GM06990 (cell line): ENCODE measurements around the gene NRM.

Source experiments
- DNase-seq: peaks from one replicate; pipeline ENCODE4 v3.0.0-alpha.2; 2011; ENCODE audit not compliant: insufficient read length; ENCODE audit errors: extremely low read depth
- H3K27me3 ChIP-seq: replicated peaks from 2 replicates; pipeline ENCODE4 v1.6.0; 2011; ENCODE audit warnings: low read length; ENCODE audit not compliant: control insufficient read depth, insufficient read depth
- H3K36me3 ChIP-seq: 2 replicates; pipeline ENCODE4 v1.5.1; 2011; ENCODE audit warnings: low read length; ENCODE audit not compliant: control insufficient read depth, insufficient read depth
- H3K4me3 ChIP-seq: replicated peaks from 2 replicates; pipeline ENCODE4 v1.5.1; 2011; ENCODE audit warnings: low read depth, mild to moderate bottlenecking, control low read depth, low read length
- TF ChIP-seq, protein P1 (sequence below): IDR thresholded peaks from 2 replicates; pipeline ENCODE4 v1.5.1; 2011; ENCODE audit warnings: low read length, control low read depth, mild to moderate bottlenecking, inconsistent platforms; ENCODE audit not compliant: insufficient read depth, poor library complexity, severe bottlenecking

NRM gene

DNA sequence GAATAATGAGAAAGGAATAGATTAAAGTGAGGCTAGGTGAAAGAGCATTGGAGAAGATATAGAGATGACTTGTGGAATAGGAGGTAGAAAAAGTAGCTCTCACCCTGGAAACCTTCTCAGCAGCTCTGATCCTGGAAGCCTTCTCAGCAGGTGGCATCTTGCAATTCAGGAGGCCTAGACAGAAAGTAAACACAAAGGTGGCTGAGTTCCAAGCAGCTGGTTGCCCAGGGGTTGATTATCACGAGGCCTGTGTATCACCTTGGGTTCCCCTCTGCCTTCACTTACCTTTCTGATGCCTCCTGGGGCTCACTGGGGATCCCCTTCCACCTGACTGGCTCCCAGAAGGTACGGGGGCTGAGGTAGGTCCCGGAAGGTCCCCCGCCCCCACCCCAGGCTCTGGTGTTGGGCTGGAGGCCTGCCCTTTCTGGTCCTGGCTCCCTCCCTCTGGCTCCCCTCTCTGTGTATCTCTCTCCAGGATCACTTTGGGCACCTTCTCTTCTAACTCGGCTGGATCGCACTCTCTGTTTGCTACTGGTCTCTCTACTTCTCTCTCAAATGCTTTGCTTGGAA lies 16.6 kb upstream of the NRM start:
- TF ChIP-seq, protein P1, sequence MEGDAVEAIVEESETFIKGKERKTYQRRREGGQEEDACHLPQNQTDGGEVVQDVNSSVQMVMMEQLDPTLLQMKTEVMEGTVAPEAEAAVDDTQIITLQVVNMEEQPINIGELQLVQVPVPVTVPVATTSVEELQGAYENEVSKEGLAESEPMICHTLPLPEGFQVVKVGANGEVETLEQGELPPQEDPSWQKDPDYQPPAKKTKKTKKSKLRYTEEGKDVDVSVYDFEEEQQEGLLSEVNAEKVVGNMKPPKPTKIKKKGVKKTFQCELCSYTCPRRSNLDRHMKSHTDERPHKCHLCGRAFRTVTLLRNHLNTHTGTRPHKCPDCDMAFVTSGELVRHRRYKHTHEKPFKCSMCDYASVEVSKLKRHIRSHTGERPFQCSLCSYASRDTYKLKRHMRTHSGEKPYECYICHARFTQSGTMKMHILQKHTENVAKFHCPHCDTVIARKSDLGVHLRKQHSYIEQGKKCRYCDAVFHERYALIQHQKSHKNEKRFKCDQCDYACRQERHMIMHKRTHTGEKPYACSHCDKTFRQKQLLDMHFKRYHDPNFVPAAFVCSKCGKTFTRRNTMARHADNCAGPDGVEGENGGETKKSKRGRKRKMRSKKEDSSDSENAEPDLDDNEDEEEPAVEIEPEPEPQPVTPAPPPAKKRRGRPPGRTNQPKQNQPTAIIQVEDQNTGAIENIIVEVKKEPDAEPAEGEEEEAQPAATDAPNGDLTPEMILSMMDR, result no peak
- H3K4me3 ChIP-seq, result no peak overlapping the region
- peaks cover 16% of the 10 kb centered on the region for H3K36me3 ChIP-seq
- H3K27me3 ChIP-seq, result no peaks in the 10 kb centered on the region
- DNase-seq, result no peak

DNA sequence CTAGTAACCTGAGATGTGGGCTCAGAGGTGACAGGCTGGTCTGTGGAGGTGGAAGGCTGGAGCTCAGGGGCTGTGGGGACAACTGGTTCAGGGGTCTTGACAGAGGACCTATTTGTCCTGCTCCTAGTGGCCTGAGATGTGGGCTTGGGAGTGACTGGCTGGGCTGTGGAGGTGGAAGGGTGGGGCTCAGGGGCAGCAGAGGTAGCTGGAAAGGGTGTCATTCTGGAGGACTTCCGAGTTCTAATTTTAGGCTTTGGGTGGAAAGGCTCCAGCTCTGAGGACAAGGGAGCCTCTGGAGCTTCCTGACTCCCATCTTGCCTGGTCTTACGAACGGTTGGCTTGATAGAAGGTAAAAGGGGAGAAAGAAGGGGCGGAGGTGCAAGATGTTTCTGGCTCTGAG lies 14.8 kb upstream of the NRM start:
- no peaks in the 10 kb centered on the region for H3K27me3 ChIP-seq
- DNase-seq, result no peak
- H3K36me3 ChIP-seq, result peaks cover 8% of the 10 kb centered on the region
- TF ChIP-seq, protein P1, result no peak
- no peak overlapping the region for H3K4me3 ChIP-seq

DNA sequence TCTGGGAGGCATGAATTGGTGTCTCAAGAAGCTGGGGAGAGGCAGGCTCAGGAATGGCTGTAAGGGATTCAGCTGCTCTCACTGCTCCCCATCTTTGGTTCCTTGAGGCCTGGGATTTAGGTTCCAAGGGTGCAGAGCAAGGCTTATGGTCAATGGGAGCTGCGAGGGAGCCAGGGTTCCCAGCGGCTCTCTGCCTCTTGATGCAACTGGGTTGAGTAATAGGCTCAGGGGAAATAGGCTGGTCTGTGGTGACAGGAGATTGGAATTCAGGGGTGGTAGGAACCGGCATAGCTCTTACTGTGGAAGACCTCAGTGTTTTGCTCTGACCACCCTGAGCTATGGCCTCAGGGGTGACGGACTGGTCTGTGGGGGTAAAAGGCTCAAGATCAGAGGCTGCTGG lies 13.0 kb upstream of the NRM start:
- Histone ChIP-seq H3K4me3 (no peak overlapping the region), H3K36me3 (peaks cover 11% of the 10 kb centered on the region), H3K27me3 (no peaks in the 10 kb centered on the region)
- no peak for DNase-seq
- TF ChIP-seq, protein P1, result no peak

DNA sequence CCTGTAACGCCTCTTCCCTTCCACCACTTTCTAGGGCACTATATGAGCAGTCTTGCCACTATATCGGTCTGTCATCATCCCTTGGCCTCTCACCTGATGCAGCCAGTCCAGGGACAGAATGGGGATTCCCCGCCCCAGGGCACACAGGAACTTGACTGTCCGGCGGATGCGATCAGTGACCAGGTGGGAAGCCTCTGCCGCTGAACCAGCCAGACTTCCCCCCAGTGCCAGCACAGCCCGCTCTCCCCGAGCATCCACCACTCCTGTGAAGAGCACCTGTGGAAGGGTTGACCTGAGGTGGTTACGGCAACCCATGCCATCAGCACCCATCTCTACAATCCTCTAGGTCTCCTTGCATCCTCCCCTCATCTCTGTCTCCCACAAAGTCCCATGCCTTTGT lies 12.2 kb upstream of the NRM start:
- no peaks in the 10 kb centered on the region for H3K27me3 ChIP-seq
- TF ChIP-seq, protein P1, result no peak
- DNase-seq, result no peak
- H3K36me3 ChIP-seq, result peaks cover 11% of the 10 kb centered on the region
- H3K4me3 ChIP-seq, result no peak overlapping the region

DNA sequence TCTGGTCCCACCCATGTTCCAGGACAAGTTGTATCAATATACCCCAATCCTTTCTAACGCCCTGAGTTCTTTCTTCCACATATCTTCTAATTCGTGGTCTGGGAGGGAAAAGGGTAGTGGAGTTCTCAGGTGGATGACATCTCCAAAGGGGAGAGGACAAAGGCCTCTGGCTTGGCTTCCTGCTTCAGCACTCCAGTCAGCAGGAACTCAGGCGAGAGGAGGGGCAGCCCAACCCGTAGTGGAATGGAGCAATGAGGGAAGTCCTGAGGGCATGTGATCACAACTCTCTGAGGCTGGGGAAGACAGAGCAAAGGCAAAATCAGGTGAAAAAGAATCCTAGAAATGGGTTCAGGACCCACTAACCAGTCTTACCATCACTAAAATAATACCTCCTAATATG lies 9.6 kb upstream of the NRM start:
- TF ChIP-seq, protein P1, result no peak
- peaks cover 6% of the 10 kb centered on the region for H3K36me3 ChIP-seq
- DNase-seq, result no peak
- H3K27me3 ChIP-seq, result no peaks in the 10 kb centered on the region
- no peak overlapping the region for H3K4me3 ChIP-seq

DNA sequence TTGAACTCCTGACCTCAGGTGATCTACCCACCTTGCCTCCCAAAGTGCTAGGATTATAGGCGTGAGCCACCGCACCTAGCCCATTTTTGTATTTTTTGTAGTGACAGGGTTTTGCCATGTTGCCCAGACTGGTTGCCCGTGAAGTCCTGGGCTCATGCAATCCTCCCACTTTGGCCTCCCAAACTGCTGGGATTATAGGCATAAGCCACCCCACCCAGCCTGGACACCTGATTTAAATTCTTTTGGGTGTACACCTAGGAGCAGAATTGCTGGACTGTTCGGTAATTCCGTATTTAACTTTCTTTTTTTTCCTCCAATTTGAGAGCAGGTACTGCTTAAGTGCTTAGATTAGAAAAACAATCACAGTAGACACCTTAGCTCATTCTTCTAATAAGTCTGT lies 5.6 kb upstream of the NRM start:
- no peaks in the 10 kb centered on the region for H3K27me3 ChIP-seq
- H3K4me3 ChIP-seq, result no peak overlapping the region
- H3K36me3 ChIP-seq, result peaks cover 3% of the 10 kb centered on the region
- no peak for DNase-seq
- TF ChIP-seq, protein P1, result no peak
